GM18909 (cell line): ENCODE results near the gene BRD1.
"Not testable (repeated sequence)": the region's sequence is repeated elsewhere in the genome, so short reads cannot be mapped to it uniquely, and the experiment has no call there.

Experiments
- ATAC-seq: cut with Tn5 transposase; IDR thresholded peaks from one replicate; pipeline ENCODE4 v1.9.1; 2021; ENCODE audit warnings: mild to moderate bottlenecking; ENCODE audit not compliant: unreplicated experiment, poor library complexity

Gene BRD1

GRCh38 chr22:49827271-49827852 is 311 bp downstream of the BRD1 start:
- no peak for ATAC-seq

GRCh38 chr22:49826603-49827270 is 936 bp downstream of the BRD1 start:
- no peak for ATAC-seq

- ATAC-seq = no peak
Observed at GRCh38 chr22:49825944-49826602, 1.6 kb downstream of the BRD1 start.

GRCh38 chr22:49825436-49825835 is 2.2 kb downstream of the BRD1 start:
- no peak for ATAC-seq

GRCh38 chr22:49824936-49825335 is 2.7 kb downstream of the BRD1 start:
- no peak for ATAC-seq

GRCh38 chr22:49824185-49824925 is 3.3 kb downstream of the BRD1 start:
- no peak for ATAC-seq

GRCh38 chr22:49823289-49824045 is 4.2 kb downstream of the BRD1 start:
- ATAC-seq = no peak

- not testable (repeated sequence) for ATAC-seq
Observed at GRCh38 chr22:49821741-49822140, 5.9 kb downstream of the BRD1 start.

GRCh38 chr22:49820984-49821383 is 6.7 kb downstream of the BRD1 start:
- no peak for ATAC-seq

- no peak for ATAC-seq
Observed at GRCh38 chr22:49817359-49817758, 10.3 kb downstream of the BRD1 start.

- no peak for ATAC-seq
Observed at GRCh38 chr22:49815641-49816091, 12.0 kb downstream of the BRD1 start.

- no peak for ATAC-seq
Observed at GRCh38 chr22:49814856-49815255, 12.8 kb downstream of the BRD1 start.

GRCh38 chr22:49814164-49814686 is 13.4 kb downstream of the BRD1 start:
- no peak for ATAC-seq

- no peak for ATAC-seq
Observed at GRCh38 chr22:49812838-49813237, 14.8 kb downstream of the BRD1 start.

GRCh38 chr22:49811020-49811791 is 16.5 kb downstream of the BRD1 start:
- ATAC-seq = no peak

GRCh38 chr22:49810363-49811019 is 17.2 kb downstream of the BRD1 start:
- no peak for ATAC-seq

GRCh38 chr22:49807780-49808708 is 19.6 kb downstream of the BRD1 start:
- ATAC-seq = no peak

- ATAC-seq = no peak
Observed at GRCh38 chr22:49807129-49807528, 20.5 kb downstream of the BRD1 start.
